Brain microvascular endothelial cell (primary cell): ENCODE measurements around the gene THEM5.

Experiments used
- DNase-seq: peaks from one replicate; pipeline ENCODE4 v3.0.0-alpha.2; 2020
- H3K27ac ChIP-seq: fragments of 250-450 bp; sonication (Bioruptor Pico); 2 replicates; pipeline ENCODE4 v1.5.1; 2020; ENCODE audit warnings: mild to moderate bottlenecking, moderate library complexity
- H3K27me3 ChIP-seq: fragments of 250-450 bp; sonication (Bioruptor Pico); replicated peaks from 2 replicates; pipeline ENCODE4 v1.5.1; 2020; ENCODE audit warnings: mild to moderate bottlenecking
- H3K36me3 ChIP-seq: fragments of 250-450 bp; sonication (Bioruptor Pico); replicated peaks from 2 replicates; pipeline ENCODE4 v1.5.1; 2020; ENCODE audit warnings: mild to moderate bottlenecking
- H3K4me3 ChIP-seq: 2 replicates; pipeline ENCODE4 v1.5.1; 2011; ENCODE audit warnings: low read depth, mild to moderate bottlenecking, control low read depth, low read length, moderate library complexity
- in situ Hi-C: cut with HindIII; loops from 2 replicates; pipeline ENCODE4 v1.10.0; 2017; ENCODE audit warnings: low sequenced_read_pairs, low pct_ligation_motif_present
- TF ChIP-seq, protein P1 (sequence below): IDR thresholded peaks from 2 replicates; pipeline ENCODE4 v1.5.1; 2011; ENCODE audit warnings: low read depth, mild to moderate bottlenecking, moderate library complexity, low read length, control low read depth, inconsistent platforms; ENCODE audit errors: missing control alignments

Gene THEM5

DNA sequence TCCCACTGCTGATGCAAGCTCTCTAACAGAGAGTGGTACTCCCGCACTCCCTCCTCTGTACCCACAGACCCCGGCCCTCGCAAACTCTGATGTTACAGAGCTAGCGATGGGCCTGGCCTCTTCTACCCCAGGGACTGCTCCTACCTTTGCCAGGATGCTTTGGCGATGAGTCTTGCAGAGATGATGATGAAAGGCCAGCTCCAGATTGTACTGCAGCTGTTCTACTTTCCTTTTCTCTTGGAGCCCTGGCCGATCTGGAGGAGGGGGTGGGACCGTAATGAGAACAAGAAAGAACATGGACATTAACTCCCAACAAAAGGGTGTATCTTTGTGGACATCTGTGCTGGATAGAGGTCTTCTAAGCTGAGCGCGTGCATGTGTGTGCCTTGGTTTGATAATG lies 42.3 kb downstream of the THEM5 start:
- in situ Hi-C loops, result no loop called here
- DNase-seq, result no peak
- Histone ChIP-seq H3K4me3 (no peak overlapping the region), H3K27me3 (peaks cover 13% of the 10 kb centered on the region), H3K27ac (no peak overlapping the region), H3K36me3 (no peaks in the 10 kb centered on the region)
- TF ChIP-seq, protein P1, sequence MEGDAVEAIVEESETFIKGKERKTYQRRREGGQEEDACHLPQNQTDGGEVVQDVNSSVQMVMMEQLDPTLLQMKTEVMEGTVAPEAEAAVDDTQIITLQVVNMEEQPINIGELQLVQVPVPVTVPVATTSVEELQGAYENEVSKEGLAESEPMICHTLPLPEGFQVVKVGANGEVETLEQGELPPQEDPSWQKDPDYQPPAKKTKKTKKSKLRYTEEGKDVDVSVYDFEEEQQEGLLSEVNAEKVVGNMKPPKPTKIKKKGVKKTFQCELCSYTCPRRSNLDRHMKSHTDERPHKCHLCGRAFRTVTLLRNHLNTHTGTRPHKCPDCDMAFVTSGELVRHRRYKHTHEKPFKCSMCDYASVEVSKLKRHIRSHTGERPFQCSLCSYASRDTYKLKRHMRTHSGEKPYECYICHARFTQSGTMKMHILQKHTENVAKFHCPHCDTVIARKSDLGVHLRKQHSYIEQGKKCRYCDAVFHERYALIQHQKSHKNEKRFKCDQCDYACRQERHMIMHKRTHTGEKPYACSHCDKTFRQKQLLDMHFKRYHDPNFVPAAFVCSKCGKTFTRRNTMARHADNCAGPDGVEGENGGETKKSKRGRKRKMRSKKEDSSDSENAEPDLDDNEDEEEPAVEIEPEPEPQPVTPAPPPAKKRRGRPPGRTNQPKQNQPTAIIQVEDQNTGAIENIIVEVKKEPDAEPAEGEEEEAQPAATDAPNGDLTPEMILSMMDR, result no peak

DNA sequence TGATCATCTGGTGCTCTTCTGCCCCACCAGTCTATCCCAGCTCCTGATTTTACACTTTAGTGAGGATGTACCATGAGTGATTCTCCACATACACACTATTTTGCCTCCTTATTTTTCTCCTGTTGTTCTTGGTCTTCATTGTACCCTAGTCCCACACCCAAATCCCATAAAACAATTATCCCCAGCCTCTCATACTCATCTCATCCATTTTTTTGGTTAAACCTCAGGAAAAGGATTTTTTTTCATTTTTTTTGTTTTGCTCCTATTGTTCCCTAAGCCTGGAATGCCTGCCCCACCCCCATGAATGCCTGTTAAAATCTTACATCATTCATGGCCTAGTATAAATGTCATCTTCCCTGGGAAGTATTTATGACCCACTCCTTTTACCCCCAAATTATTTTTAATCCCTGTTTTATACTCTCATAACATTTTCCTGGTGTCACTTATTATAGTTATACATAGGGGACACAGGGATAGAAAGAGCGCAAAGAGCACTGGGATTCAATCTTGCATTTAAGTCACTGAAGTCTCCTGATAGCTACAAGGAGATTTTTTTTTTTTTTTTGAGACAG lies 43.4 kb downstream of the THEM5 start:
- Histone ChIP-seq H3K4me3 (no peak overlapping the region), H3K36me3 (no peaks in the 10 kb centered on the region), H3K27me3 (peaks cover 17% of the 10 kb centered on the region), H3K27ac (no peak overlapping the region)
- TF ChIP-seq, protein P1, result no peak
- DNase-seq, result no peak
- in situ Hi-C loops, result no loop called here

- DNase-seq, result no peak
- TF ChIP-seq, protein P1, result no peak
- no peak overlapping the region for H3K27ac ChIP-seq
- no peak overlapping the region for H3K4me3 ChIP-seq
- H3K36me3 ChIP-seq, result no peaks in the 10 kb centered on the region
- H3K27me3 ChIP-seq, result peaks cover 21% of the 10 kb centered on the region
- in situ Hi-C loops, result no loop called here
Observed at GRCh38 chr1:151809290-151809984, 44.1 kb downstream of the THEM5 start.

GRCh38 chr1:151807766-151808165 lies 45.7 kb downstream of the THEM5 start:
- H3K4me3 ChIP-seq, result no peak overlapping the region
- no peak overlapping the region for H3K27ac ChIP-seq
- H3K36me3 ChIP-seq, result no peaks in the 10 kb centered on the region
- in situ Hi-C loops, result no loop called here
- TF ChIP-seq, protein P1, result no peak
- no peak for DNase-seq
- peaks cover 27% of the 10 kb centered on the region for H3K27me3 ChIP-seq

GRCh38 chr1:151807131-151807530 lies 46.4 kb downstream of the THEM5 start:
- Histone ChIP-seq H3K36me3 (no peaks in the 10 kb centered on the region), H3K4me3 (no peak overlapping the region), H3K27me3 (peaks cover 30% of the 10 kb centered on the region), H3K27ac (no peak overlapping the region)
- TF ChIP-seq, protein P1, result no peak
- DNase-seq, result no peak
- in situ Hi-C loops, result no loop called here
